GM18508 (cell line): ENCODE data around the gene KCNK5.

Experiments
- ATAC-seq: cut with Tn5 transposase; IDR thresholded peaks from one replicate; pipeline ENCODE4 v1.9.1; 2021; ENCODE audit warnings: moderate number of reproducible peaks; ENCODE audit not compliant: insufficient read depth, unreplicated experiment

Gene KCNK5

GRCh38 chr6:39181826-39182225 lies 47.4 kb downstream of the KCNK5 start:
- ATAC-seq, result no peak

DNA sequence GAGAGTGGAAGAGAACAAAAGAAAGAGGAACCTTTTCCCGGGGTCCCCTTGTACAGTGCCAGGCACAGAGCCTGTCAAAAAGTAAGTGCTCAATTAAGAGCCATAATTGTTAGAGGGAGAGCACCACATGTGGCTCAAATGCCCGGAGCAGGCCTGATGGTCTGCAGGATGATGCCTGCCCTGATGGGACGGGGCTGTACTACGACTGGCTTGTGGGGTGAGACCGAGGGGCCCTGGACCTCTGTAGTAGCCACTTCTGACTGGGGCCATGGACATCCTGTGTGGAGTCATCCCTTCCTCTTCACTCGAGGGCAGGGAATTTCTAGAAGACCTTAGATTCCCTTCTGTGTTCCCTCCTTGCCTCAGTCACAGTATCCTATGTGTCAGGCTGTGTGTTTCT lies 47.9 kb downstream of the KCNK5 start:
- ATAC-seq, result no peak

DNA sequence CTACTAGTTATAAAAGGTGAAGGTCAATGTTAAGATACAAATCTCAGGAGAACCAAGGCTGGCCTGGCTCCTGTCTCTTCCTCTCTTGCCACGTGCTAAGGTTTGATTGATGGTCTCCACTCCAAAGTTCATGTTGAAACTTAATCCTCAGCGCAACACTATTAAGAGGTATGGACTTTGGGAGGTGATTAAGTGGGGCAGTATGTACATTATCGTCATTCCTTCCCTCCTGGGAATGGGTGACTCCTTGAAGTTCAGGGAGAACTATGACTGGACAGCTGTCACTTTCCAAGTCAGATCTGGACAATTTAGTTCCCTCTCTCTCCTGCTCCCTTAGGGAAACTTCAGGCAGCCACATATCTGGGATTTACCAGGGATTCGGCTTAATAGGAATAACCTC lies 50.5 kb downstream of the KCNK5 start:
- ATAC-seq, result no peak

- ATAC-seq, result no peak
Measured at GRCh38 chr6:39178235-39178634, 51.0 kb downstream of the KCNK5 start.

GRCh38 chr6:39177130-39177529 lies 52.1 kb downstream of the KCNK5 start:
- no peak for ATAC-seq

DNA sequence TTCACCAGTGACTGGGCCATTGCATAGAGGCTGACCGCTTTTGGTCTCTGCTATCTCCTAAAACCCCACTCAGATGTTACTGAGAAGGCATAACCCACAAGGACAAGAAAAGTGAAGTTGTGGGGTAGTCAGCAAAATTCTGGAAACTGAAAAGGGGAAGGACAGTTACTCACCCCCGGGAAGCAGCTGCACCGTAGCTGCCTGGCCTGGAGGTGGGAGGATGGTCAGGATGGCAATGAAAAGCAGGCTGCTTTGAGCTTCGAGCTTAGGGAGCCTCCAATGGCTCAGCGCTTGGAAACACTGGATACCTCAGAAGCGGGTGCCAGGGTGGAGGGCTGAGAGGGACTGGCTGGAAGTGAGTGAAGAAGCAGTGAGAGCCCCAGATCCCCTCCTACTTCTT lies 56.0 kb downstream of the KCNK5 start:
- ATAC-seq, result no peak

- no peak for ATAC-seq
Measured at GRCh38 chr6:39172377-39172757, 56.9 kb downstream of the KCNK5 start.

- ATAC-seq, result no peak
Measured at GRCh38 chr6:39171489-39172376, 57.5 kb downstream of the KCNK5 start.

GRCh38 chr6:39170860-39171259 lies 58.4 kb downstream of the KCNK5 start:
- no peak for ATAC-seq

- no peak for ATAC-seq
Measured at GRCh38 chr6:39170389-39170788, 58.9 kb downstream of the KCNK5 start.

- ATAC-seq, result no peak
Measured at GRCh38 chr6:39169448-39170344, 59.6 kb downstream of the KCNK5 start.

DNA sequence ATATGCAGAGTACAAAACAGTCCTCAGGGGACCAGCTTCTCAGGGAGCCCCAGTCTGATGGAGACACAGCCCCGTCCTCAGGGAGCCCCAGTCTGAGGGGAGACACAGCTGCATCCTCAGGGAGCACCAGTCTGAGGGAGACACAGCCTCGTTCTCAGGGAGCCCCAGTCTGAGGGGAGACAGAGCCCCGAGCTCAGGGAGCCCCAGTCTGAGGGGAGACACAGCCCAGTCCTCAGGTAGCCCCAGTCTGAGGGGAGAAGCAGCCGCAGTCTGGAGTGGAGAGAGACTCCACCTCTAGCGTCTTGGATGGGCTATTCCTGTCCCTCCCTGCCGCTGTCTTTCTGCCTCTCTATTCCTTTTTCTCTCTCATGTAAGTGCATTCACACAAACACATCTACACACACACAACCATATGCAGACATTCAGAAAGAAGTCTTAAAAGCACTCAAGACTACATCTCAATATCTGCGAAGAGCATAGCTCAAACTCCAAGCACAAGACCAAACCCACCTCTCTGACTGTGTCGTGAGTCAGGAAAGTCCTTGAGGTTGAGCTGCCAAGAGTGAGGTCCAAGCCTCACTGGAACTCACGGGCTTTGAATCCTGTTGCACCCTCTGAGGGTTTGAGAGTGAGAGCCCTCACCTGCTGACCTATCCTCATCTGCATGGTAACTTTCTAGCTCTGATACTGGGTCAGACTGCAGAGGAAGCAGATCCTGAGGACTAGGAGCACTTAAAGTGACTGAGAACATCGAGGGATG lies 61.2 kb downstream of the KCNK5 start:
- no peak for ATAC-seq

DNA sequence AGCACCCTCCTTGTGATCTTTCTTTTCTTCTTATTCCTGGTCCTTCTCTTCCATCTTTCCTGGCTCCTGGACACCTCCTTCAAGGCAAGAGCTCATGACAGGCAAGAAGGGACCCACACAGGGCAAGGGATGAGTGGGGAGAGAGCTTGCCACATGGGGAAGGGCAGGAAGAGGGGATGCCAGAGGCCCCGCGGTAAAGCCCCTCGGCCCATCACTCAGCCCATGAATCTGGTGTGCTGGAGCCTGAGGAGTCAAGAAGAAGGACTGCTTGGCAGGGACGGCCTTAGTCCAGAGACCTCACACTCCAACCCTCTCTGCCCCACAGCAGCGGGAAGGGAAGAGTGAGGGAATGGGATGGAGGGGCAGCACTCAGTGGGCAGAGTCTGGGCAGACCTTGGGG lies 62.0 kb downstream of the KCNK5 start:
- ATAC-seq, result no peak

- ATAC-seq, result no peak
Measured at GRCh38 chr6:39166912-39167290, 62.4 kb downstream of the KCNK5 start.

- ATAC-seq, result no peak
Measured at GRCh38 chr6:39166189-39166911, 62.9 kb downstream of the KCNK5 start.

- no peak for ATAC-seq
Measured at GRCh38 chr6:39157511-39157910, 71.8 kb downstream of the KCNK5 start.

DNA sequence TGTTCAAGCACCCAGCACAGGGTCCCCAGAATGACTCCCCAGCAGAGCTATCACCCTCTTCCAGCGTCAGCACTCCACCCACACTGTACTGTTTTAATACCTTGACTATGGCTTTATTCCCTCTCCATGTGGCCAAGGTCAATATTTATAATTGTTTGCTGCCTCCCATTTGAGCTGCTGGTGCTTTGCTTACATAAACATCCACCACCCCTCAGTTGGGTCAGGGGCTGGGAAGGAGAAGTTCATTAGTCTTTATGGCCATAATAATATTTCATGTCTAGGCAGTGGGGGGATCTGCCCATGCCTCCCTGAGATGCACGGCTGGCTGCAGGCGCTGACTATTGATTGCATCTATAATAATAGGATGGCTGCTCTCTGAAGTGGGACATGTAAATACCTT lies 72.5 kb downstream of the KCNK5 start:
- ATAC-seq, result no peak

DNA sequence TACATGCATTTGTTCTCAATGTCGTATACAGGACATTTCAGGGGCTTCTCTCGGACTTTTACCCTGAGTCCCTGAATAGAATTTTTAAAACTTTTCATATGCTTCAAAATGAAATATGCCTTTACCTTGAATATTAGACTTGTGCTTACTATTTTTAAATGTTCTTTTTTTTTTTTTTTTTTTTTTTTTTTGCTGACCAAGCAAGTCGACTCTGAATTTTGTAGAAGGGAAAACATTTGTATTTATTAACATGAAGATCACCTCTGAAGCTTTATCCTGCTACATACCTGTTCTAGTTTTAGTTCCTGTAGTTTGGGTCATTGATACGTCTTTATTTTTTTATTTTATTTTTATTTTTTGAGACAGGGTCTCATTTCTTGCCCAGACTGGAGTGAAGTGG lies 74.6 kb downstream of the KCNK5 start:
- no peak for ATAC-seq

DNA sequence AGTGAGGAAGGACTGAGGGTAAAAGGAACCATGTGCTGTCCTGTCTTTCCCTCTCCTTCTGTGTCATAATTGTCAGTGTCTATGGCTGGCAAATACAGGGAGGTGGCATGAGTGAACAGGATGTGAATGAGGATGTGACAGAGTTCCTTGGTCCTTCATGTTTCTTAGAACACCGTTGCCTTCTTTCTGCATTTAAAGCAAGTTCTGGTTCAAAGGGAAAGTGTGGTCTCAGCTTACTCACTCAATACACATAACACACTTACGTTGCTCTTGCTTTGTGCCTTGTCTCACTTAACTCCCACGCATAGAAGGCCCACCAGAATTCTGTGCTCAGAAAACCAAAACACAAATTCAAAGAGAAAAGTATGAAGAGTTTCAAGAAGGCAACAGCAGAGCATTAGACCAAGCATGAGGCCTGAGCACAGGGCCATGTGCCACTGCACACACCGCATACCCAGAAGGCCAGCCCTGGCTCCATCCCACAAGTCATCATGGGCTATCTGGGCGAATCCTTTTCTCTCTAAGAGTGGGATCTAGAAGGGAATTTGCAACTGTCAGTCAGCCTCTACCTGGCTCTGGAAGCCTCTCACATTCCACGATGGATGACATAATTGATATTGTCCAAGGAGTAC lies 75.4 kb downstream of the KCNK5 start:
- ATAC-seq, result no peak

- no peak for ATAC-seq
Measured at GRCh38 chr6:39152262-39152661, 77.0 kb downstream of the KCNK5 start.
